NCI-H226 (cell line): ENCODE measurements around the gene FSHB.
"Not testable (repeated sequence)": the region's sequence is repeated elsewhere in the genome, so short reads cannot be mapped to it uniquely, and the experiment has no call there.

ENCODE experiments used
- DNase-seq: peaks from one replicate; pipeline ENCODE4 v3.0.0-alpha.2; 2015

Gene FSHB

GRCh38 chr11:30230714-30231113, at the start of gene FSHB:
Gene FSHB, plus strand, starts transcription at chr11:30231014. Its CDS starts 889 bp downstream, at chr11:30231903.
- DNase-seq = no peak

GRCh38 chr11:30186748-30187147, 44.1 kb upstream of the FSHB start:
- DNase-seq = no peak

GRCh38 chr11:30192620-30193019, 38.2 kb upstream of the FSHB start:
- no peak for DNase-seq

GRCh38 chr11:30196400-30197206, 34.2 kb upstream of the FSHB start:
- DNase-seq = peak; percentile 24

- DNase-seq = no peak
Measured at GRCh38 chr11:30197869-30198268, 32.9 kb upstream of the FSHB start.

- not testable (repeated sequence) for DNase-seq
Measured at GRCh38 chr11:30202989-30203388, 27.8 kb upstream of the FSHB start.

GRCh38 chr11:30203850-30204249, 27.0 kb upstream of the FSHB start:
- DNase-seq = no peak

GRCh38 chr11:30206249-30206996, 24.4 kb upstream of the FSHB start:
- no peak for DNase-seq

- no peak for DNase-seq
Measured at GRCh38 chr11:30210357-30210756, 20.5 kb upstream of the FSHB start.

- DNase-seq = no peak
Measured at GRCh38 chr11:30216534-30216933, 14.3 kb upstream of the FSHB start.

- DNase-seq = no peak
Measured at GRCh38 chr11:30218278-30218677, 12.5 kb upstream of the FSHB start.

- no peak for DNase-seq
Measured at GRCh38 chr11:30225642-30226041, 5.2 kb upstream of the FSHB start.

GRCh38 chr11:30228323-30228884, 2.4 kb upstream of the FSHB start:
- no peak for DNase-seq

- no peak for DNase-seq
Measured at GRCh38 chr11:30239025-30239424, 8.2 kb downstream of the FSHB start.

- peak; percentile 99 for DNase-seq
Measured at GRCh38 chr11:30244265-30244664, 13.5 kb downstream of the FSHB start.

- DNase-seq = peak; percentile 81
Measured at GRCh38 chr11:30245621-30246020, 14.8 kb downstream of the FSHB start.

GRCh38 chr11:30254307-30255298, 23.8 kb downstream of the FSHB start:
- peak; percentile 21 for DNase-seq

GRCh38 chr11:30255637-30256036, 24.8 kb downstream of the FSHB start:
- DNase-seq = no peak

GRCh38 chr11:30257058-30257457, 26.2 kb downstream of the FSHB start:
- DNase-seq = no peak

GRCh38 chr11:30258679-30259078, 27.9 kb downstream of the FSHB start:
- DNase-seq = no peak

GRCh38 chr11:30260813-30261212, 30.0 kb downstream of the FSHB start:
- no peak for DNase-seq

- DNase-seq = no peak
Measured at GRCh38 chr11:30261821-30262220, 31.0 kb downstream of the FSHB start.

- DNase-seq = not testable (repeated sequence)
Measured at GRCh38 chr11:30268638-30269037, 37.8 kb downstream of the FSHB start.
